VCaP (cell line): ENCODE measurements around the gene TNFRSF11A.

Source experiments
- H3K27ac ChIP-seq: fragments of 450-650 bp; 2 replicates; pipeline ENCODE4 v1.5.1; 2017
- TF ChIP-seq, protein P1 (sequence below): fragments of 450-650 bp; conservative IDR thresholded peaks from 2 replicates; pipeline ENCODE4 v1.5.1; 2017; ENCODE audit warnings: mild to moderate bottlenecking, moderate library complexity

TNFRSF11A gene

DNA sequence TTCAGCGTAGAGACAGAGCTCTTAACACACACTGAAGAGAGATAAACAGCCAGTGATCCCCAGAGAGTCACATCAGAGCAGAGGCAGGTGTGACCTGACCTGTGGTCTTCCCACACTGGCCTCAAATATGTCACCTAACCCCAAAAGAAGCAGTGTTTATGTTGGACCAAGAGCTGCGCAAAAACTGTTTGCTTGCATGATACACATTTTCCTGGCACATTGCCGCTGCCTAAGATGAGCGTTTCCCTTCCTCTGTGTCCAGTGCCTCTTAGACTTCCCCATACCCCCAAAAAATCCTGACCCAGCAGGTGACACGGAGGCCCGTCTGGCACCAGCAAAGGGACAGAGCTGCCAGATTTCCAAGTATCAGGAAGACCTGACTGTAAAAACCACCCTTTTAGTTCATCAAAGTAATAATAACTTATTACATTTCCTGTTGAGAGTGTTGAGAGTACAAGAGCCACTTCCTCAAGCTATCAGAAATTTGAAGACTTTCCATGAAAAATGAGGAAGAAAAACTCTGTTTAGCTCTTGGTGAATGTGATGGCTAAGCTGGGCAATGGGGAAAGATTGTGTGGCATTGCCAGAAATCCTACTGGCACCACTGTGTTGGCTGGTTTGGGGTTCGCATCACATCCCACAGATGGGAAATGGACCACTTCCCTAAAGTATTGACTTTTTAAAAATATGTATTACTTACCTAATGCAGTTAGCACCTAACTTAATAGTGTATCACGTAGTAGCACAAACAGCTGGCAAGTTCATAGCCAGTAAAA is 6.7 kb downstream of the TNFRSF11A start:
- TF ChIP-seq, protein P1, sequence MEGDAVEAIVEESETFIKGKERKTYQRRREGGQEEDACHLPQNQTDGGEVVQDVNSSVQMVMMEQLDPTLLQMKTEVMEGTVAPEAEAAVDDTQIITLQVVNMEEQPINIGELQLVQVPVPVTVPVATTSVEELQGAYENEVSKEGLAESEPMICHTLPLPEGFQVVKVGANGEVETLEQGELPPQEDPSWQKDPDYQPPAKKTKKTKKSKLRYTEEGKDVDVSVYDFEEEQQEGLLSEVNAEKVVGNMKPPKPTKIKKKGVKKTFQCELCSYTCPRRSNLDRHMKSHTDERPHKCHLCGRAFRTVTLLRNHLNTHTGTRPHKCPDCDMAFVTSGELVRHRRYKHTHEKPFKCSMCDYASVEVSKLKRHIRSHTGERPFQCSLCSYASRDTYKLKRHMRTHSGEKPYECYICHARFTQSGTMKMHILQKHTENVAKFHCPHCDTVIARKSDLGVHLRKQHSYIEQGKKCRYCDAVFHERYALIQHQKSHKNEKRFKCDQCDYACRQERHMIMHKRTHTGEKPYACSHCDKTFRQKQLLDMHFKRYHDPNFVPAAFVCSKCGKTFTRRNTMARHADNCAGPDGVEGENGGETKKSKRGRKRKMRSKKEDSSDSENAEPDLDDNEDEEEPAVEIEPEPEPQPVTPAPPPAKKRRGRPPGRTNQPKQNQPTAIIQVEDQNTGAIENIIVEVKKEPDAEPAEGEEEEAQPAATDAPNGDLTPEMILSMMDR: no peak
- no peak overlapping the region for H3K27ac ChIP-seq

DNA sequence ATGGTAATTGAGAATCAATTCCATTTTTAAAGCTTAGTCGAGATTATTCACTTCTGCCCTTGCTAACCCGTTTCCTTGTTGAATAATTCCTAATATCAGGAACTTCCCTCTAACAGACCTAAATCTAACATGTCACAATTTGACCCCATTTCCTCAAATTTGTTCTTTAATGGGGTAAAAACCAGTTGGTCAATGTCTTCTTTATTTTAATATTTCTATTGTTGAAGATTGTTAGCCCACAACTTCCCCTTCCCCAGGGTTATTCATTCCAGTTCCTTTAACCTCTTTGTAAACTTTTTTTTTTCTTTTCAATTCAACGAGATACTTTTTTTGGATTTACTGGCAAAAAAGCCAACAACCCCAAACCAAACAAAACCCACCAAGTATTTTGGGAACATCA is 7.3 kb downstream of the TNFRSF11A start:
- TF ChIP-seq, protein P1: no peak
- H3K27ac ChIP-seq: no peak overlapping the region

DNA sequence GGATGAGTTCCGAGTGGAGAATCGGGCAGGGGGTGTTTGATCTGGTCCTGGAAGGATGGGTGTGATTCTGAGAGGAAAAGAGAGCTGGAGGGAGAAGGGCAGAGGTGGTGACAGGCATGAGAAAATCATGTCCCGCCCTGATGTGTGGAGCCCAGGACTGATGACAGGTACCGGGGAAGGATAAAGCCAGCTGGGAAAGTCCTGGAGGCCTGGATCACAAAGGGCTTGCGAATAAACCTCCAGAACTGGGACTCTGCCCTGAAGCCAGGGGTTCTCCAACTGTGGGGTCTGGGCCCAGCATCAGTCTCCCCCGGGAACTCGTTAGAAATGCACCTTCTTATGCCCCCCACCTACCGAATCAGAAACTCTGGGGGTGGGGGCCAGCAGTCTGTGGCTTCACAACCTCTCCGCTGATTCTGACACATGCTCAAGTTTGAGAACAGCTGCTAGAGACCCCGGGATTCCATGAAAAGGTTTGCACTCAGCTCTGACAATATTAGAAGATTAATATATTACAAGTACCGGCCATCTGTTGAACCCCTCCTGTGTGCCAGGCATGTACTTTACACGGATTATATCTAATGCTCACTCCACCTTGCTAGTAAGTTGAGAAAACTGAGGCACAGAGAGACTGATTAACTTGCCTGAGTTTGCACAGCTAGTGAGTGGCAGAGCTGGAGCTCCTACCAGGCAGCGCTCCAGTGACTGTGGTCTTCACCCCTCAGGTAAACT is 8.0 kb downstream of the TNFRSF11A start:
- no peak overlapping the region for H3K27ac ChIP-seq
- TF ChIP-seq, protein P1: no peak

DNA sequence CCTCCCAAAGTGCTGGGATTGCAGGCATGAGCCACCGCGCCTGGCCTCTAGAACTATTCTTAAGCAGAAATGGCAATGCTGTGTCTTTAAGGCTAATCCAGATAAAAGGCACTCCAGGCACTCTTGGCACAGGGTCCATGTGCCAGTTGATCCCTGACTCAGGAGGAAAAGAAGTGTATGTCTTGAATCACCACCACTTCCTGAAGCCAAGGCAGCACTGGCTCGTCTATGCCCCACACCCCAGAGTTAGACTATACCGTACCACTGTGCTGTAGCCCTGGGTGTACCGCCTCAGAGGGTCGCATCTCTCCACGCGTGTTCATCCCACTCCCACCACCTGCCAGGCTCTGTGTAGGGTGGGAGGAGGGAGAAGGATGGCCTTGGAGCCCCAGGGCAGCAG is 9.0 kb downstream of the TNFRSF11A start:
- TF ChIP-seq, protein P1: no peak
- H3K27ac ChIP-seq: no peak overlapping the region

DNA sequence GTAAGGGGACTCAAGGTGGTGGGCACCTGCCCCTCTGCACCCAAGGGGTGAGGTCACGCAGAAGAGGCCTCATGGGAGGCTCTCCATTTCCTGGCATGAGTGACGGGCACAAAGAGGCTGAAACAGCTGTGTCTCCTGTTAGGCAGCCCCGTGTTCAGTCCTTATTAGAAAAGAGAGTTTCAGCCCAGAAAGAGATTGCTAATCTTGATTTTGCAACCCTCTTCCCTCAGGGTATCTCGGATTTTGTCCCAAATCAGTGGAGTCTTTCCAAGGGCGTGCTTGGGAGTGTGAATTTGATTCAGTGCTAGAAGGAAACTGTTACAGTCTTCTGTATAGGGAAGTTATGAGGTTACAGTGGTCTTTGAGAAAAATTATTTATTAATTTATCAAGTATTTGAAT is 10.4 kb downstream of the TNFRSF11A start:
- no peak overlapping the region for H3K27ac ChIP-seq
- TF ChIP-seq, protein P1: no peak

DNA sequence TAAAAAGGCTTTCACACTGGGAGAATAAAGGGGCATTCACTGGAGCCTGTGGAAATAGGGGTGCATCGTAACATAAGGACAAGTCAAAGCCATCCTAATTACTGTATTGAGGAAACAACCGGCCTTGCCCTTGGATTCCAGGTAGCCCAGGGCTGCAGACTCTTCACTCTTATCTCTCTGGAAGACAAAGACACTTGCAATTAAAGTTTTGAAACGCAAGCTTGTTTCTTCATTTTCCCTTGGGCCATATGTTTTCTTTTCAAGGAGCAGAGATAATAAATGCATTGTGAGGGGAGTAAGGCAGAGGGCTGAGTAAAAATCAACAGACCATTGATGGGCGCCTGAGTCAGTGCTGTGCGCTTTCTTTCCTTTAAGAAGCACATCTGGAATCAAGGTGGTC is 11.5 kb downstream of the TNFRSF11A start:
- TF ChIP-seq, protein P1: no peak
- H3K27ac ChIP-seq: no peak overlapping the region

DNA sequence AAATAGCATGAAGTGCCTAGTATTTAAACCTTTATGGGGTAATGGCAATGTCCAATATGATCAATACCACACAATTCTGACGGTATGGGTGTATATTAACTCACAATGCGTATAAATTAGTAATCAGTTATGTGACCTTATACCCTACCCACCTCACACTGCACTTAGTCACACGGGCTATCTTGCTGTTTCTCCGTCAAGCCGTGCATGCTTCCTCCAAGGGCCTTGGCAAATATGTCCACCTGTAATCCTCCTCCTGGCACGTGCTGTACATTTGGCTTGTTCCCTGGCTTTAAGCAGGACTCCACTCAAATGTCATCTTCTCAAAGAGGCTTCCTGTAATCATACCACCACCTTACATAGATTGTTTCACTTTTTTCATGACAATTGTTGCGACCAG is 12.2 kb downstream of the TNFRSF11A start:
- no peak overlapping the region for H3K27ac ChIP-seq

More for the DNA sequence above, 12.2 kb downstream of the TNFRSF11A start:
- TF ChIP-seq, protein P1: no peak
